KMS-11 (cell line): ENCODE data around the gene TANC2.

ENCODE experiments used
- H2AFZ ChIP-seq: fragments of 200-600 bp; sonication (generic); 2 replicates; pipeline ENCODE4 v1.6.1; 2016; ENCODE audit warnings: antibody characterized with exemption, mixed run types, low read depth
- H3K27ac ChIP-seq: fragments of 200-600 bp; sonication (generic); 2 replicates; pipeline ENCODE4 v1.6.1; 2016; ENCODE audit warnings: mild to moderate bottlenecking, mixed run types
- H3K27me3 ChIP-seq: fragments of 200-600 bp; sonication (generic); 2 replicates; pipeline ENCODE4 v1.6.1; 2017; ENCODE audit warnings: mild to moderate bottlenecking, low read depth, mixed run types, moderate library complexity; ENCODE audit not compliant: insufficient read depth
- H3K36me3 ChIP-seq: fragments of 200-600 bp; sonication (generic); 2 replicates; pipeline ENCODE4 v1.6.1; 2017; ENCODE audit warnings: mild to moderate bottlenecking, mixed run types; ENCODE audit not compliant: insufficient read depth
- H3K4me1 ChIP-seq: fragments of 200-600 bp; sonication (generic); 2 replicates; pipeline ENCODE4 v1.6.1; 2016; ENCODE audit warnings: mild to moderate bottlenecking, low read depth, mixed run types; ENCODE audit not compliant: poor library complexity, severe bottlenecking
- H3K4me2 ChIP-seq: fragments of 200-600 bp; sonication (generic); 2 replicates; pipeline ENCODE4 v1.7.0; 2016; ENCODE audit warnings: mild to moderate bottlenecking, mixed run types
- H3K4me3 ChIP-seq: fragments of 200-600 bp; sonication (generic); IDR thresholded peaks from 2 replicates; pipeline ENCODE4 v1.6.1; 2017; ENCODE audit warnings: low read depth, low read length, mixed read lengths; ENCODE audit not compliant: insufficient read depth
- H3K79me2 ChIP-seq: fragments of 200-600 bp; sonication (generic); 2 replicates; pipeline ENCODE4 v1.6.1; 2016; ENCODE audit warnings: low read depth, mixed run types; ENCODE audit not compliant: insufficient read depth
- H3K9ac ChIP-seq: fragments of 200-600 bp; sonication (generic); 2 replicates; pipeline ENCODE4 v1.6.1; 2016; ENCODE audit warnings: mild to moderate bottlenecking, mixed run types
- H4K20me1 ChIP-seq: fragments of 200-600 bp; sonication (generic); 2 replicates; pipeline ENCODE4 v1.6.1; 2016; ENCODE audit warnings: mild to moderate bottlenecking, mixed run types; ENCODE audit not compliant: insufficient read depth
- CTCF ChIP-seq: fragments of 200-600 bp; sonication (generic); conservative IDR thresholded peaks from 2 replicates; pipeline ENCODE4 v1.6.1; 2017; ENCODE audit warnings: low read depth, mild to moderate bottlenecking, antibody characterized with exemption, low read length, moderate library complexity, mixed read lengths

The TANC2 gene

GRCh38 chr17:62935523-62935922, 30.5 kb upstream of the TANC2 start:
- H2AFZ ChIP-seq = no peak overlapping the region

GRCh38 chr17:62937606-62938005, 28.4 kb upstream of the TANC2 start:
- Histone ChIP-seq H2AFZ (no peak overlapping the region), H3K27me3 (no peaks in the 10 kb centered on the region), H3K9ac (no peak overlapping the region), H3K4me3 (no peak overlapping the region), H3K36me3 (no peaks in the 10 kb centered on the region), H3K4me1 (no peaks in the 10 kb centered on the region), H3K79me2 (no peaks in the 10 kb centered on the region), H4K20me1 (no peaks in the 10 kb centered on the region), H3K27ac (no peak overlapping the region), H3K4me2 (no peak overlapping the region)
- no peak for TF ChIP-seq CTCF

More at GRCh38 chr17:62935523-62935922, 30.5 kb upstream of the TANC2 start:
- no peak overlapping the region for H3K4me2 ChIP-seq
- no peaks in the 10 kb centered on the region for H3K27me3 ChIP-seq
- H3K36me3 ChIP-seq = no peaks in the 10 kb centered on the region
- H4K20me1 ChIP-seq = no peaks in the 10 kb centered on the region
- H3K9ac ChIP-seq = no peak overlapping the region
- H3K27ac ChIP-seq = no peak overlapping the region
- H3K4me1 ChIP-seq = no peaks in the 10 kb centered on the region
- TF ChIP-seq CTCF = no peak
- H3K79me2 ChIP-seq = no peaks in the 10 kb centered on the region
- H3K4me3 ChIP-seq = no peak overlapping the region

DNA sequence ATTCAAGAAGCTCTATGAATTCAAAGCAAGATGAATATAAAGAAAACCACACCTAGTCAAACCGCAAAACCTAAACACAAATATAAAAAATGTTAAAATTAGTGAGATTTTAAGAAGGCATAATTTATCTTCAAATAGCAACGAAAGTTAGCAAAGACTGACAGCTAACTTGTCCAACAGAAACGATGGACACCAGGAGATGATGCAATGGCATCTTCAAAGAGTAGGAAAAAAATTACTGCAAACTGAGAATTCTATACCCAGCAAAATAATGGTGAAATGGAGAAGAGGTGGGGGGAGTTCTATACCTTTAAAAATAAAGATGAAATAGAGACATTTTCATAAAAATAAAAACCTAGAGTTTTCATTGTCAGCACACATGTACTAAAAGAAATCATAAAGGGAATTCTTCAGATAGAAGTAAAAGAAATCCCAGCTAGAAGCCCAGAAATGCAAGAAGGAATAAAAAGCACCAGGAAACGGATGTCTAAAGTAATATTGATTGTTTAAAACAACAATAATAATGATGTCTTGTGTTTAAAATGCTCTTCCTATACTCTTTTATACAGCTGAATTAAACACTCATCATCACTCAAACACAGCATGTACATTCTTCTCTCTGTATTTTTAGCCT, 24.6 kb upstream of the TANC2 start:
- Histone ChIP-seq H3K27ac (no peak overlapping the region), H3K4me1 (no peaks in the 10 kb centered on the region), H3K9ac (no peak overlapping the region), H3K36me3 (no peaks in the 10 kb centered on the region), H3K27me3 (no peaks in the 10 kb centered on the region), H3K4me2 (no peak overlapping the region), H3K4me3 (no peak overlapping the region), H2AFZ (no peak overlapping the region), H3K79me2 (no peaks in the 10 kb centered on the region), H4K20me1 (no peaks in the 10 kb centered on the region)
- no peak for TF ChIP-seq CTCF

DNA sequence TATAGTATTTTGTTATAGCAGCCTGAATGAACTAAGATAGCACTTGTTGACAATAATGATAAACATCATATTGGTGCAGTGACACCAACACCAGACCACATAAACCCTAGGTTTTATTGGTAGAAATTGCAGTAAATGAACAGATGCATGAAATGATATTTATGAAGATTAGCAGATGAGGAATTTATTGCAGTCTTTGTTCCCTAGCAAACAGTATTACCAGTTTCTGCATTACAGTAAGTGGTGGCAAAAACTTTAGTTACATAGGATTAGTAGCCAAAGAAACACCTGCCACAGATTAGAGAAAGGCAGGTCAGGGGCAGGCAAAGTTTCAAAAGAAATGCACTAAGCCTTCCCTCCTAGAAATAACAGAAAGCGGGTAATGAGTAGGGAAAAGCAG, 17.7 kb upstream of the TANC2 start:
- Histone ChIP-seq H4K20me1 (no peaks in the 10 kb centered on the region), H3K4me1 (no peaks in the 10 kb centered on the region), H3K79me2 (no peaks in the 10 kb centered on the region), H2AFZ (no peak overlapping the region), H3K27me3 (no peaks in the 10 kb centered on the region), H3K4me3 (no peak overlapping the region), H3K27ac (no peak overlapping the region), H3K36me3 (no peaks in the 10 kb centered on the region), H3K4me2 (no peak overlapping the region), H3K9ac (no peak overlapping the region)
- no peak for TF ChIP-seq CTCF
